Keratinocyte (primary cell): Measurements from ENCODE around the gene SPTBN1. TPM values are rescaled to one million over a fixed set of nuclear protein-coding genes. Genes with fewer than 3 reads are reported as not detected.
A peak's percentile ranks its signal among the peaks of the same experiment; 100 is the strongest.

Source experiments
- DNase-seq: peaks from one replicate; pipeline ENCODE4 v3.0.0-alpha.2; 2011; ENCODE audit warnings: low read depth, missing footprints, low spot score
- FAIRE-seq: peaks from 2 replicates; lab custom pipeline; 2011; peaks lifted over from hg19 to GRCh38; lab: Jason Lieb, UNC
- H2AFZ ChIP-seq: 2 replicates; pipeline ENCODE4 v1.6.0; 2012; ENCODE audit warnings: low read length, control low read depth, inconsistent platforms; ENCODE audit not compliant: control insufficient read depth
- H3K27ac ChIP-seq: 2 replicates; pipeline ENCODE4 v1.5.1; 2011; ENCODE audit warnings: low read length; ENCODE audit not compliant: control insufficient read depth, insufficient read depth
- H3K27me3 ChIP-seq: 3 replicates; pipeline ENCODE4 v1.6.0; 2011; ENCODE audit warnings: low read length; ENCODE audit not compliant: control insufficient read depth, insufficient read depth; ENCODE audit errors: extremely low read depth
- H3K36me3 ChIP-seq, 2 experiments: 2 replicates in 1 of 2; 3 replicates in 1 of 2; pipeline ENCODE4 v1.5.1; 2011; ENCODE audit warnings: low read length in 2 of 2, mild to moderate bottlenecking in 1 of 2; ENCODE audit not compliant: control insufficient read depth in 2 of 2, insufficient read depth in 2 of 2; ENCODE audit errors: extremely low read depth in 1 of 2
- H3K4me1 ChIP-seq: 3 replicates; pipeline ENCODE4 v1.5.1; 2011; ENCODE audit warnings: low read length; ENCODE audit not compliant: control insufficient read depth, insufficient read depth; ENCODE audit errors: extremely low read depth
- H3K4me2 ChIP-seq: 3 replicates; pipeline ENCODE4 v1.6.0; 2011; ENCODE audit warnings: low read depth, low read length; ENCODE audit not compliant: control insufficient read depth, insufficient read depth; ENCODE audit errors: extremely low read depth
- H3K4me3 ChIP-seq, 3 experiments: fragments of 200-600 bp in 1 of 3; sonication (generic) in 1 of 3; 2 replicates in 2 of 3; 3 replicates in 1 of 3; pipeline ENCODE4 v1.5.1; 2011 to 2016; ENCODE audit warnings: low read length in 3 of 3, mild to moderate bottlenecking in 3 of 3, control low read depth in 2 of 3, inconsistent platforms in 1 of 3, low read depth in 1 of 3, mixed read lengths in 1 of 3, mixed run types in 1 of 3, moderate library complexity in 1 of 3; ENCODE audit not compliant: control insufficient read depth in 2 of 3, insufficient read depth in 2 of 3; ENCODE audit errors: extremely low read depth in 1 of 3
- H3K79me2 ChIP-seq: 2 replicates; pipeline ENCODE4 v1.6.0; 2012; ENCODE audit warnings: low read length; ENCODE audit not compliant: control insufficient read depth, insufficient read depth
- H3K9ac ChIP-seq: 3 replicates; pipeline ENCODE4 v1.6.0; 2011; ENCODE audit warnings: low read length; ENCODE audit not compliant: control insufficient read depth, insufficient read depth; ENCODE audit errors: extremely low read depth
- H3K9me1 ChIP-seq: 3 replicates; pipeline ENCODE4 v1.6.0; 2011; ENCODE audit warnings: low read length; ENCODE audit not compliant: control insufficient read depth, insufficient read depth; ENCODE audit errors: extremely low read depth
- H3K9me3 ChIP-seq: 2 replicates; pipeline ENCODE4 v1.5.1; 2012; ENCODE audit warnings: low read depth, low read length; ENCODE audit not compliant: control insufficient read depth
- H4K20me1 ChIP-seq: 3 replicates; pipeline ENCODE4 v1.6.0; 2011; ENCODE audit warnings: low read length; ENCODE audit not compliant: control insufficient read depth, insufficient read depth; ENCODE audit errors: extremely low read depth
- EZH2 ChIP-seq: IDR thresholded peaks from one replicate; pipeline ENCODE4 v1.6.1; 2012; ENCODE audit warnings: inconsistent platforms, mild to moderate bottlenecking, low read length, moderate library complexity
- dilution Hi-C: fragments of 300-500 bp; cut with MboI; formaldehyde crosslinking; loops from one replicate; pipeline ENCODE4 v1.7.0; 2020; ENCODE audit warnings: low sequenced_read_pairs; ENCODE audit not compliant: extremely low pct_ligation_motif_present
- polyA plus RNA-seq, 5 experiments: library from polyadenylated mRNA; depleted of rRNA in 3 of 5; stranded (reverse) in 3 of 5; stranded (forward) in 1 of 5; unstranded in 1 of 5; fragments of >200 nt; gene quantifications; 1 replicate in 1 of 5; 2 replicates in 3 of 5; 3 replicates in 1 of 5; pipeline versions ENCODE4 v1.2.1 to v1.2.3, GENCODE V29; 2011 to 2012; ENCODE audit warnings: missing spikeins in 2 of 5, low read depth in 1 of 5, low replicate concordance in 1 of 5
- TF ChIP-seq, protein P1 (sequence below), 3 experiments: IDR thresholded peaks in 1 of 3; conservative IDR thresholded peaks in 1 of 3; optimal IDR thresholded peaks in 1 of 3; 2 replicates in 2 of 3; 3 replicates in 1 of 3; pipeline versions ENCODE3 to v1.5.1; 2011; ENCODE audit warnings: low read length in 3 of 3, mild to moderate bottlenecking in 3 of 3, moderate library complexity in 2 of 3, control low read depth in 1 of 3, inconsistent platforms in 1 of 3; ENCODE audit not compliant: insufficient read depth in 2 of 3; ENCODE audit errors: extremely low read depth in 1 of 3

The SPTBN1 gene
- polyA plus RNA-seq, 1 donor (not counting 4 experiments of a cell fraction or from before 2014, with no cell fraction given): 40.0 TPM

DNA sequence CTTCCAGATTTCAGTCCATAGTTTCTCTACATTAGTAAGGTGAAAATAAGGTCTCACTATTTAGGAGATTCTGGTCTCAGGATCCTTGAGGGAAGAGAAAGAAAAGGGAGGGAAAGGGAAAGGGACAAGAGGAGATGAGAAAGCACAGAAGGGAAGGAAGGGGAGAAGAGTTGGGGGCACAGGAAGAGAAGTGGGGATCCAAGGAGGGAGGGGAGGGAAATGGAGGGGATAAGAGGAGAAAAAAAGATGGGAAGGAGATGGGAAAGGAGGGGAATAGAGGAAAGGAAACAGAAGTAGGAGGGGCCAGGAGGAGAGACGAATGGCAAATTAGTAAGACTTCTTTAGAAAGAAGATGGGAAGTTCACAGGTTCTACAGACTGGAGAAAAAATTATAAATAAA, 39.2 kb upstream of the SPTBN1 start:
- TF ChIP-seq, protein P1, sequence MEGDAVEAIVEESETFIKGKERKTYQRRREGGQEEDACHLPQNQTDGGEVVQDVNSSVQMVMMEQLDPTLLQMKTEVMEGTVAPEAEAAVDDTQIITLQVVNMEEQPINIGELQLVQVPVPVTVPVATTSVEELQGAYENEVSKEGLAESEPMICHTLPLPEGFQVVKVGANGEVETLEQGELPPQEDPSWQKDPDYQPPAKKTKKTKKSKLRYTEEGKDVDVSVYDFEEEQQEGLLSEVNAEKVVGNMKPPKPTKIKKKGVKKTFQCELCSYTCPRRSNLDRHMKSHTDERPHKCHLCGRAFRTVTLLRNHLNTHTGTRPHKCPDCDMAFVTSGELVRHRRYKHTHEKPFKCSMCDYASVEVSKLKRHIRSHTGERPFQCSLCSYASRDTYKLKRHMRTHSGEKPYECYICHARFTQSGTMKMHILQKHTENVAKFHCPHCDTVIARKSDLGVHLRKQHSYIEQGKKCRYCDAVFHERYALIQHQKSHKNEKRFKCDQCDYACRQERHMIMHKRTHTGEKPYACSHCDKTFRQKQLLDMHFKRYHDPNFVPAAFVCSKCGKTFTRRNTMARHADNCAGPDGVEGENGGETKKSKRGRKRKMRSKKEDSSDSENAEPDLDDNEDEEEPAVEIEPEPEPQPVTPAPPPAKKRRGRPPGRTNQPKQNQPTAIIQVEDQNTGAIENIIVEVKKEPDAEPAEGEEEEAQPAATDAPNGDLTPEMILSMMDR (optimal IDR thresholded peaks at IDR 0.05 in 1 of 3, IDR thresholded peaks at IDR 0.05 in 1 of 3, conservative IDR thresholded peaks at IDR 0.05 in 1 of 3; ENCODE audit: extremely low read depth in 1 of 3, insufficient read depth in 2 of 3, low read length in 3 of 3): no peak
- no peak for TF ChIP-seq EZH2
- Histone ChIP-seq H3K4me3 (no peak overlapping the region), H3K27me3 (no peaks in the 10 kb centered on the region), H3K9me3 (no peaks in the 10 kb centered on the region), H3K4me2 (peak overlapping the region; percentile 73), H3K27ac (no peak overlapping the region), H3K9ac (no peak overlapping the region), H3K36me3 (no peaks in the 10 kb centered on the region), H2AFZ (peak overlapping the region; percentile 34), H3K9me1 (no peaks in the 10 kb centered on the region), H4K20me1 (no peaks in the 10 kb centered on the region), H3K79me2 (no peaks in the 10 kb centered on the region), H3K4me1 (peaks cover 16% of the 10 kb centered on the region)
- dilution Hi-C loops: no loop called here
- no peak for FAIRE-seq
- no peak for DNase-seq

- H3K9ac ChIP-seq: no peak overlapping the region
- no peaks in the 10 kb centered on the region for H4K20me1 ChIP-seq
- H2AFZ ChIP-seq: no peak overlapping the region
- TF ChIP-seq, protein P1 (optimal IDR thresholded peaks at IDR 0.05 in 1 of 3, IDR thresholded peaks at IDR 0.05 in 1 of 3, conservative IDR thresholded peaks at IDR 0.05 in 1 of 3; ENCODE audit: extremely low read depth in 1 of 3, insufficient read depth in 2 of 3, low read length in 3 of 3): no peak
- no peak for TF ChIP-seq EZH2
- no peaks in the 10 kb centered on the region for H3K9me1 ChIP-seq
- H3K36me3 ChIP-seq: no peaks in the 10 kb centered on the region
- H3K27ac ChIP-seq: no peak overlapping the region
- dilution Hi-C loops: no loop called here
- no peaks in the 10 kb centered on the region for H3K9me3 ChIP-seq
- H3K4me1 ChIP-seq: peaks cover 16% of the 10 kb centered on the region
- H3K4me2 ChIP-seq: no peak overlapping the region
- FAIRE-seq (no peak), DNase-seq (no peak)
- H3K4me3 ChIP-seq: no peak overlapping the region
- H3K27me3 ChIP-seq: no peaks in the 10 kb centered on the region
- no peaks in the 10 kb centered on the region for H3K79me2 ChIP-seq
Measured at GRCh38 chr2:54417577-54417976, 38.5 kb upstream of the SPTBN1 start.
